Measurements from ENCODE around the gene NATD1. TPM values are rescaled to one million over a fixed set of nuclear protein-coding genes. Genes with fewer than 3 reads are reported as not detected.

NATD1 gene
- total RNA-seq, 2 donors from 2014 or later: 16.5 to 26.3 TPM

- Histone ChIP-seq H3K27me3 (replicated peaks; ENCODE audit: insufficient read depth) (no peaks in the 10 kb centered on the region), H3K4me1 (replicated peaks) (peaks cover 29% of the 10 kb centered on the region), H3K27ac (peak overlapping the region; percentile 86 to 88), H3K36me3 (no peaks in the 10 kb centered on the region), H3K9me3 (no peaks in the 10 kb centered on the region), H3K4me3 (peak overlapping the region; percentile 82)
- under 1% methylated on average over 14 of the region's 16 CpGs for WGBS
- TF ChIP-seq POLR2AphosphoS5 (IDR thresholded peaks at IDR 0.05) (peak; percentile 84), POLR2A (IDR thresholded peaks at IDR 0.05) (peak; percentile 60)
- TF ChIP-seq, protein P1, sequence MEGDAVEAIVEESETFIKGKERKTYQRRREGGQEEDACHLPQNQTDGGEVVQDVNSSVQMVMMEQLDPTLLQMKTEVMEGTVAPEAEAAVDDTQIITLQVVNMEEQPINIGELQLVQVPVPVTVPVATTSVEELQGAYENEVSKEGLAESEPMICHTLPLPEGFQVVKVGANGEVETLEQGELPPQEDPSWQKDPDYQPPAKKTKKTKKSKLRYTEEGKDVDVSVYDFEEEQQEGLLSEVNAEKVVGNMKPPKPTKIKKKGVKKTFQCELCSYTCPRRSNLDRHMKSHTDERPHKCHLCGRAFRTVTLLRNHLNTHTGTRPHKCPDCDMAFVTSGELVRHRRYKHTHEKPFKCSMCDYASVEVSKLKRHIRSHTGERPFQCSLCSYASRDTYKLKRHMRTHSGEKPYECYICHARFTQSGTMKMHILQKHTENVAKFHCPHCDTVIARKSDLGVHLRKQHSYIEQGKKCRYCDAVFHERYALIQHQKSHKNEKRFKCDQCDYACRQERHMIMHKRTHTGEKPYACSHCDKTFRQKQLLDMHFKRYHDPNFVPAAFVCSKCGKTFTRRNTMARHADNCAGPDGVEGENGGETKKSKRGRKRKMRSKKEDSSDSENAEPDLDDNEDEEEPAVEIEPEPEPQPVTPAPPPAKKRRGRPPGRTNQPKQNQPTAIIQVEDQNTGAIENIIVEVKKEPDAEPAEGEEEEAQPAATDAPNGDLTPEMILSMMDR (IDR thresholded peaks at IDR 0.05): no peak
- peak; percentile 83 for DNase-seq (ENCODE audit: low spot score)
- intact Hi-C loops (cut with DNase I): loop anchor here (5.0 kb wide), 2 partner anchors 36 to 171 kb away; no protein-coding TSS in a partner anchor
Observed at GRCh38 chr17:21286066-21286770, 33.0 kb upstream of the NATD1 start.

DNA sequence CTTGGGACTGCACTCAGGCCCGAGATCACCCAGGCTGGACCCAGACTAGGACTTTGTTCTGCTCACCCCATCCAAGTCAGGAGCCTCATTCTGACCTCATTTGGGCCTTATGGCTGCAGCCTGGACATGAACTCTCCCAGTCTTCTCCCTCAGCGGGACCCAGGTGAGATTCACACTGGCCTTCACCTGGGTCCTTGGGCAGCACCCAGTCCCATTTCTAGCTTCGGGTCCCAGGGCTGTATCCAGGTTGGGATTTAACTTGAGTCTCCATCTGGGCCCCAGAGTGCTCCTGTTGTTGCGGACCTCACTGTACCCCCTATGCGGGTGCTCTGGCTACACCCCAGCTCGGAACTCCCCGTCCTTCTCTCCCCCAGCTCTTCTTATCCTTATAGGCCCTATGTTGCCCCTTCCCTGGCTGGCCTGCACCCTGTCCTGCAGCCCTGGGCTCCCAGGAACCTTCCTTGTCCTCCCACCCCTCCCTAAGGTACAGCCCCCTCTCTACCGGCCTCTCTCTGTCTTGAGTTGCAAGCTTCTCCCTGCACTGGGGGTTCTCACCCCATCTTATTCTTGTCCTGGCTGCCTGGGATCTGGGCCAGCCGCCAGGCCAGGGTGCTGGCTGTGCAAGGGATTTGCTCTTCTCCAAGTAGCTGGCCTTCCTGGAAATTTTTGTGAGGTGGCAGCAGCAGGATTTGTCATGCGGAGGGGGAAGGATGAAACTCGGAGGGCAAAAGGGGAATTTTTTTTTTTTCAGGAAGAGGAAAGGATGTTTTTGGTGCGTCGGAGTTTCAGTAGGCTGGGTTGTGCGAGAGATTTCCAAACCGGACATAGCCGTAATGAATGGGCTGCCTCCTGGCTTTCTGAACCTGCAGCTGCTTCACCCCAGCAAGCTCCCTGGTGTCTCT lies 32.2 kb upstream of the NATD1 start:
- intact Hi-C loops (cut with DNase I): loop anchor here (2.0 to 5.0 kb wide), 3 partner anchors 33 to 172 kb away; partner anchors contain the start of gene NATD1
- WGBS: 2% methylated on average over 16 of the region's 16 CpGs
- TF ChIP-seq POLR2A (IDR thresholded peaks at IDR 0.05) (no peak), POLR2AphosphoS5 (IDR thresholded peaks at IDR 0.05) (peak; percentile 13)
- TF ChIP-seq, protein P1 (IDR thresholded peaks at IDR 0.05): no peak

GRCh38 chr17:21284319-21285163 lies 31.3 kb upstream of the NATD1 start, which contains the start of gene MAP2K3:
Gene MAP2K3 (plus strand): TSS chr17:21284711. CDS start chr17:21284921, 210 bp downstream.
- TF ChIP-seq POLR2A (IDR thresholded peaks at IDR 0.05): peak; percentile 98
- TF ChIP-seq, protein P1 (IDR thresholded peaks at IDR 0.05): peak in 2 of 4 experiments; percentile 5 to 27
- TF ChIP-seq POLR2AphosphoS5 (IDR thresholded peaks at IDR 0.05): peak; percentile 87
- Histone ChIP-seq H3K9me3 (no peaks in the 10 kb centered on the region), H3K4me3 (peak within 1 kb of the TSS; percentile 82), H3K27ac (peak within 1 kb of the TSS; percentile 86 to 88), H3K27me3 (replicated peaks; ENCODE audit: insufficient read depth) (no peaks in the 10 kb centered on the region), H3K36me3 (no peaks in the 10 kb centered on the region), H3K4me1 (replicated peaks) (peaks cover 26% of the 10 kb centered on the region)
- intact Hi-C loops (cut with DNase I): loop anchor here (2.0 to 5.0 kb wide), 3 partner anchors 32 to 173 kb away; partner anchors contain the start of gene NATD1
- WGBS: under 1% methylated on average over 74 of the region's 88 CpGs
- DNase-seq (ENCODE audit: low spot score): peak; percentile 100

More for the DNA sequence above, 32.2 kb upstream of the NATD1 start:
- no peaks in the 10 kb centered on the region for H3K36me3 ChIP-seq
- peak overlapping the region; percentile 86 to 88 for H3K27ac ChIP-seq
- H3K27me3 ChIP-seq (replicated peaks; ENCODE audit: insufficient read depth): no peaks in the 10 kb centered on the region
- H3K4me3 ChIP-seq: peak overlapping the region; percentile 82
- peaks cover 29% of the 10 kb centered on the region for H3K4me1 ChIP-seq (replicated peaks)
- no peaks in the 10 kb centered on the region for H3K9me3 ChIP-seq
- DNase-seq (ENCODE audit: low spot score): no peak

- H3K4me1 ChIP-seq (replicated peaks): peaks cover 25% of the 10 kb centered on the region
- TF ChIP-seq, protein P1 (IDR thresholded peaks at IDR 0.05): no peak
- TF ChIP-seq POLR2AphosphoS5 (IDR thresholded peaks at IDR 0.05) (no peak), POLR2A (IDR thresholded peaks at IDR 0.05) (no peak)
- WGBS: 14% methylated on average over 45 of the region's 49 CpGs
- DNase-seq (ENCODE audit: low spot score): no peak
- H3K36me3 ChIP-seq: no peaks in the 10 kb centered on the region
- peak overlapping the region; percentile 68 to 88 for H3K27ac ChIP-seq
- no peaks in the 10 kb centered on the region for H3K9me3 ChIP-seq
- H3K4me3 ChIP-seq: peak overlapping the region; percentile 82
- no peaks in the 10 kb centered on the region for H3K27me3 ChIP-seq (replicated peaks; ENCODE audit: insufficient read depth)
- intact Hi-C loops (cut with DNase I): loop anchor here (2.0 kb wide), 1 partner anchor 31 kb away; the partner anchor contains the start of gene NATD1
Observed at GRCh38 chr17:21283482-21284318, 30.5 kb upstream of the NATD1 start.
